Keratinocyte (primary cell): ENCODE measurements around the gene FAM3A. TPM values are rescaled to one million over a fixed set of nuclear protein-coding genes. Genes with fewer than 3 reads are reported as not detected.
"Not testable (repeated sequence)": the region's sequence is repeated elsewhere in the genome, so short reads cannot be mapped to it uniquely, and the experiment has no call there.

ENCODE experiments used
- DNase-seq: peaks from one replicate; pipeline ENCODE4 v3.0.0-alpha.2; 2011; ENCODE audit warnings: low read depth, missing footprints, low spot score
- FAIRE-seq: peaks from 2 replicates; lab custom pipeline; 2011; peaks lifted over from hg19 to GRCh38; lab: Jason Lieb, UNC
- H2AFZ ChIP-seq: 2 replicates; pipeline ENCODE4 v1.6.0; 2012; ENCODE audit warnings: low read length, control low read depth, inconsistent platforms; ENCODE audit not compliant: control insufficient read depth
- H3K27ac ChIP-seq: 2 replicates; pipeline ENCODE4 v1.5.1; 2011; ENCODE audit warnings: low read length; ENCODE audit not compliant: control insufficient read depth, insufficient read depth
- H3K27me3 ChIP-seq: 3 replicates; pipeline ENCODE4 v1.6.0; 2011; ENCODE audit warnings: low read length; ENCODE audit not compliant: control insufficient read depth, insufficient read depth; ENCODE audit errors: extremely low read depth
- H3K36me3 ChIP-seq, 2 experiments: 2 replicates in 1 of 2; 3 replicates in 1 of 2; pipeline ENCODE4 v1.5.1; 2011; ENCODE audit warnings: low read length in 2 of 2, mild to moderate bottlenecking in 1 of 2; ENCODE audit not compliant: control insufficient read depth in 2 of 2, insufficient read depth in 2 of 2; ENCODE audit errors: extremely low read depth in 1 of 2
- H3K4me1 ChIP-seq: 3 replicates; pipeline ENCODE4 v1.5.1; 2011; ENCODE audit warnings: low read length; ENCODE audit not compliant: control insufficient read depth, insufficient read depth; ENCODE audit errors: extremely low read depth
- H3K4me2 ChIP-seq: 3 replicates; pipeline ENCODE4 v1.6.0; 2011; ENCODE audit warnings: low read depth, low read length; ENCODE audit not compliant: control insufficient read depth, insufficient read depth; ENCODE audit errors: extremely low read depth
- H3K4me3 ChIP-seq, 3 experiments: fragments of 200-600 bp in 1 of 3; sonication (generic) in 1 of 3; 2 replicates in 2 of 3; 3 replicates in 1 of 3; pipeline ENCODE4 v1.5.1; 2011 to 2016; ENCODE audit warnings: low read length in 3 of 3, mild to moderate bottlenecking in 3 of 3, control low read depth in 2 of 3, inconsistent platforms in 1 of 3, low read depth in 1 of 3, mixed read lengths in 1 of 3, mixed run types in 1 of 3, moderate library complexity in 1 of 3; ENCODE audit not compliant: control insufficient read depth in 2 of 3, insufficient read depth in 2 of 3; ENCODE audit errors: extremely low read depth in 1 of 3
- H3K79me2 ChIP-seq: 2 replicates; pipeline ENCODE4 v1.6.0; 2012; ENCODE audit warnings: low read length; ENCODE audit not compliant: control insufficient read depth, insufficient read depth
- H3K9ac ChIP-seq: 3 replicates; pipeline ENCODE4 v1.6.0; 2011; ENCODE audit warnings: low read length; ENCODE audit not compliant: control insufficient read depth, insufficient read depth; ENCODE audit errors: extremely low read depth
- H3K9me1 ChIP-seq: 3 replicates; pipeline ENCODE4 v1.6.0; 2011; ENCODE audit warnings: low read length; ENCODE audit not compliant: control insufficient read depth, insufficient read depth; ENCODE audit errors: extremely low read depth
- H3K9me3 ChIP-seq: 2 replicates; pipeline ENCODE4 v1.5.1; 2012; ENCODE audit warnings: low read depth, low read length; ENCODE audit not compliant: control insufficient read depth
- H4K20me1 ChIP-seq: 3 replicates; pipeline ENCODE4 v1.6.0; 2011; ENCODE audit warnings: low read length; ENCODE audit not compliant: control insufficient read depth, insufficient read depth; ENCODE audit errors: extremely low read depth
- CTCF ChIP-seq, 3 experiments: IDR thresholded peaks in 1 of 3; conservative IDR thresholded peaks in 1 of 3; optimal IDR thresholded peaks in 1 of 3; 2 replicates in 2 of 3; 3 replicates in 1 of 3; pipeline versions ENCODE3 to v1.5.1; 2011; ENCODE audit warnings: low read length in 3 of 3, mild to moderate bottlenecking in 3 of 3, moderate library complexity in 2 of 3, control low read depth in 1 of 3, inconsistent platforms in 1 of 3; ENCODE audit not compliant: insufficient read depth in 2 of 3; ENCODE audit errors: extremely low read depth in 1 of 3
- EZH2 ChIP-seq: IDR thresholded peaks from one replicate; pipeline ENCODE4 v1.6.1; 2012; ENCODE audit warnings: inconsistent platforms, mild to moderate bottlenecking, low read length, moderate library complexity
- dilution Hi-C: fragments of 300-500 bp; cut with MboI; formaldehyde crosslinking; loops from one replicate; pipeline ENCODE4 v1.7.0; 2020; ENCODE audit warnings: low sequenced_read_pairs; ENCODE audit not compliant: extremely low pct_ligation_motif_present
- polyA plus RNA-seq, 5 experiments: library from polyadenylated mRNA; depleted of rRNA in 3 of 5; stranded (reverse) in 3 of 5; stranded (forward) in 1 of 5; unstranded in 1 of 5; fragments of >200 nt; gene quantifications; 1 replicate in 1 of 5; 2 replicates in 3 of 5; 3 replicates in 1 of 5; pipeline versions ENCODE4 v1.2.1 to v1.2.3, GENCODE V29; 2011 to 2012; ENCODE audit warnings: missing spikeins in 2 of 5, low read depth in 1 of 5, low replicate concordance in 1 of 5

FAM3A gene
- polyA plus RNA-seq, 1 donor (not counting 4 experiments of a cell fraction or from before 2014, with no cell fraction given): 15.8 TPM

- H3K4me3 ChIP-seq: peak overlapping the region in 1 of 3 experiments; percentile 8
- no peak for TF ChIP-seq CTCF (optimal IDR thresholded peaks at IDR 0.05 in 1 of 3, IDR thresholded peaks at IDR 0.05 in 1 of 3, conservative IDR thresholded peaks at IDR 0.05 in 1 of 3; ENCODE audit: extremely low read depth in 1 of 3, insufficient read depth in 2 of 3, low read length in 3 of 3)
- TF ChIP-seq EZH2: no peak
Observed at GRCh38 chrX:154541589-154541895, 25.5 kb upstream of the FAM3A start.

GRCh38 chrX:154540897-154541535 is 25.0 kb upstream of the FAM3A start:
- Histone ChIP-seq H3K79me2 (peaks cover 4% of the 10 kb centered on the region), H3K9ac (peak overlapping the region; percentile 71), H3K36me3 (peaks cover 2 to 3% of the 10 kb centered on the region in 2 experiments), H2AFZ (no peak overlapping the region), H3K4me1 (peaks cover 27% of the 10 kb centered on the region), H3K9me3 (no peaks in the 10 kb centered on the region), H3K27ac (peak overlapping the region; percentile 86), H3K4me2 (peak overlapping the region; percentile 72), H3K9me1 (no peaks in the 10 kb centered on the region), H4K20me1 (no peaks in the 10 kb centered on the region), H3K27me3 (no peaks in the 10 kb centered on the region), H3K4me3 (no peak overlapping the region)
- no peak for TF ChIP-seq CTCF (optimal IDR thresholded peaks at IDR 0.05 in 1 of 3, IDR thresholded peaks at IDR 0.05 in 1 of 3, conservative IDR thresholded peaks at IDR 0.05 in 1 of 3; ENCODE audit: extremely low read depth in 1 of 3, insufficient read depth in 2 of 3, low read length in 3 of 3)
- TF ChIP-seq EZH2: no peak
- DNase-seq (no peak), FAIRE-seq (no peak)
- dilution Hi-C loops: no loop called here

More at GRCh38 chrX:154541589-154541895, 25.5 kb upstream of the FAM3A start:
- Histone ChIP-seq H3K4me1 (peaks cover 30% of the 10 kb centered on the region), H3K79me2 (peaks cover 9% of the 10 kb centered on the region), H3K4me2 (peak overlapping the region; percentile 72), H3K9ac (peak overlapping the region; percentile 71), H3K9me3 (no peaks in the 10 kb centered on the region), H3K27me3 (no peaks in the 10 kb centered on the region), H3K27ac (peak overlapping the region; percentile 86), H3K9me1 (no peaks in the 10 kb centered on the region), H4K20me1 (no peaks in the 10 kb centered on the region), H3K36me3 (peaks cover 1 to 3% of the 10 kb centered on the region in 2 experiments), H2AFZ (no peak overlapping the region)
- DNase-seq (no peak), FAIRE-seq (no peak)
- dilution Hi-C loops: no loop called here

GRCh38 chrX:154540365-154540764 is 24.3 kb upstream of the FAM3A start:
- H3K9me1 ChIP-seq, H3K27ac ChIP-seq, H3K9me3 ChIP-seq, FAIRE-seq, H4K20me1 ChIP-seq, dilution Hi-C loops, H3K4me3 ChIP-seq, H3K9ac ChIP-seq, H3K36me3 ChIP-seq, H3K79me2 ChIP-seq, H2AFZ ChIP-seq, H3K27me3 ChIP-seq, H3K4me2 ChIP-seq, DNase-seq: not testable (repeated sequence)
- H3K4me1 ChIP-seq: peaks cover 25% of the 10 kb centered on the region
